T-helper 17 cell (primary cell): ENCODE data around the gene CDCP2. TPM values are rescaled to one million over a fixed set of nuclear protein-coding genes. Genes with fewer than 3 reads are reported as not detected.
"Not testable (repeated sequence)": the region's sequence is repeated elsewhere in the genome, so short reads cannot be mapped to it uniquely, and the experiment has no call there.

Source experiments
- ATAC-seq: fragments of 150-1000 bp; cut with Tn5 transposase; 2 replicates; pipeline ENCODE4 v1.10.0; 2021; ENCODE audit warnings: mild to moderate bottlenecking, moderate library complexity
- DNase-seq, 3 donors: peaks; one replicate each; pipeline versions ENCODE4 v3.0.0 to v3.0.0-alpha.2; 2020 to 2021
- H3K9me3 ChIP-seq: one replicate; pipeline ENCODE4 v1.7.0; 2013; ENCODE audit warnings: low read length, mild to moderate bottlenecking; ENCODE audit not compliant: control insufficient read depth, poor library complexity, severe bottlenecking
- H3K27ac Mint-ChIP-seq: one replicate; pipeline ENCODE4 v1.8.0; 2022; ENCODE audit warnings: mild to moderate bottlenecking, moderate library complexity, mixed read lengths
- H3K27me3 Mint-ChIP-seq: one replicate; pipeline ENCODE4 v1.8.0; 2022; ENCODE audit warnings: mixed read lengths
- H3K36me3 Mint-ChIP-seq: one replicate; pipeline ENCODE4 v1.8.0; 2022; ENCODE audit warnings: low read depth, mixed read lengths
- H3K4me1 Mint-ChIP-seq: one replicate; pipeline ENCODE4 v1.8.0; 2022; ENCODE audit warnings: mild to moderate bottlenecking, mixed read lengths
- H3K4me3 Mint-ChIP-seq: one replicate; pipeline ENCODE4 v1.8.0; 2022; ENCODE audit warnings: mild to moderate bottlenecking, moderate library complexity, mixed read lengths
- total RNA-seq, 4 donors: library from RNA in 2 of 4; stranded (reverse) in 2 of 4; gene quantifications; one replicate each; pipeline ENCODE4 v1.2.3 and lab custom pipeline; 2022 to 2026

The CDCP2 gene
- total RNA-seq, 2 donors from 2014 or later = not detected

DNA sequence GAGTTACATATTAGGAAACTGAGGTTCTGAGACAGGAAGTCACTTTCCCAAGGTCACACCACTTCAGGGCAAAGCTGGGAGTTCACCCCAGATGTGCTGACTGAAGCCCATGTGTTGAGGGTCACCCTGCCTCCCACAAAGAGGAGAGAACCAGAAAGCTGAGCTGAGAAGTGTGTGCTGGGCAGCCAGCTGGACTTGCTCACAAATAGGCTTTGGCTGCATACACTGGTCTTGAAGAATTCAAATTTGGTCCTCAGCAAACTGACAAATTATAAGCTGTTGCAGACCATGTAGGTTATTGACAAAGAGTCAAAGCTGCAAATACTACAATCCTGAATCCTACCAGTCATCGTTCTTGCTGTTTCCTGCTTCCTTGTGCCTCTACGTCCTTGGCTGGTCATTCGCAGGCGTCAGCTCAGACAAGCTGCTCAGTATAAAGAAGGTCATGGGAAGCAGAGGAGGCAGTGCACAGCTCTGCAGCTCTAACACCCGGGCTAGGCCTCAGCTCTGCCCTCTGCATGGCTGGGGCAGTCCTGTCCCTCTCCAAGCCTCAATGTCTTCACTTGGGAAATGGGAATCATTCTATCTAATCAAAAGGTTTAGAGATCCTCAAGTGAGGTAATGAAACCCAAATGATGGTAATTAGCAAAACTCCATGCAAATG, 40.0 kb downstream of the CDCP2 start:
- Mint-ChIP-seq H3K36me3 (no peaks in the 10 kb centered on the region), H3K27ac (no peak overlapping the region), H3K4me3 (no peak overlapping the region), H3K27me3 (no peaks in the 10 kb centered on the region), H3K4me1 (no peaks in the 10 kb centered on the region)
- DNase-seq = no peak
- ATAC-seq = no peak
- H3K9me3 ChIP-seq = no peaks in the 10 kb centered on the region

DNA sequence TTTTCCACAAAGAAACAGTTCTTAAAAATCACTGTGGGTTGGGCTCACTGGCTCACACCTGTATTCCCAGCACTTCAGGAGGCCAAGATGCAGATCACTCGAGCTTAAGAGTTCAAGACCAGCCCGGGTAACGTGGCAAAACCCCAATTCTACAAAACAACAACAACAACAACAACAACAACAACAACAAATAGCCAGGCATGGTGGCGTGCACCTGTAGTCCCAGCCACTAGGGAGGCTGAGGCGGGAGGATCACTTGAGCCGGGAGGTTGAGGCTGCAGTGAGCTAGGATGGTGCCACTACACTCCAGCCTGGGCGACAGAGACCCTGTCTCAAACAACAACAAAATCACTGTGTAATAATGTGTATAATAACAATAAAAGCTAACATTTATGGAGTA, 40.8 kb downstream of the CDCP2 start:
- Mint-ChIP-seq H3K27ac (no peak overlapping the region), H3K4me1 (no peaks in the 10 kb centered on the region)
- DNase-seq = no peak

DNA sequence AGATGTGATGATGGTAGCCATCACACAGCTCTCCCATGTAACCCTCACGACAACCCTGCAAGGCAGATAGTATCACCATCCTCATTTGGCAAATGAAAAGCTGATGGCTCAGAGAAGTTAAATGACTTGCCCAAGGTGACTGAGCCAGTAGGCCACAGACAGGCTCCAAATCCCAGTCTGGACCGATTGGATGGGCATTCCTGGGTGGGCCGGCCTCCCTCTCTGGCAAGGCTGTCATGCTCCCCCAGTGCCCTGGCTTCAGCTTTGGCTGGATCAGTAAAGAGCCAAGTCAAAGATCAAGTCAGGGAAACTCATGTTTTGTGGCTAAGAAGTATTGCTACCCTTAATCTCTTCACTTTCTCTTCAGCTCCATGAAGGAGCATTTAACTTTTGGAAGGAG, 41.2 kb downstream of the CDCP2 start:
- no peaks in the 10 kb centered on the region for H3K4me1 Mint-ChIP-seq
- H3K9me3 ChIP-seq = no peaks in the 10 kb centered on the region
- no peak for DNase-seq
- H3K27me3 Mint-ChIP-seq = no peaks in the 10 kb centered on the region
- no peaks in the 10 kb centered on the region for H3K36me3 Mint-ChIP-seq
- no peak overlapping the region for H3K27ac Mint-ChIP-seq
- no peak overlapping the region for H3K4me3 Mint-ChIP-seq
- ATAC-seq = no peak

More for the DNA sequence above, 40.8 kb downstream of the CDCP2 start:
- H3K9me3 ChIP-seq = no peaks in the 10 kb centered on the region
- Mint-ChIP-seq H3K36me3 (no peaks in the 10 kb centered on the region), H3K27me3 (no peaks in the 10 kb centered on the region), H3K4me3 (no peak overlapping the region)
- ATAC-seq = no peak

DNA sequence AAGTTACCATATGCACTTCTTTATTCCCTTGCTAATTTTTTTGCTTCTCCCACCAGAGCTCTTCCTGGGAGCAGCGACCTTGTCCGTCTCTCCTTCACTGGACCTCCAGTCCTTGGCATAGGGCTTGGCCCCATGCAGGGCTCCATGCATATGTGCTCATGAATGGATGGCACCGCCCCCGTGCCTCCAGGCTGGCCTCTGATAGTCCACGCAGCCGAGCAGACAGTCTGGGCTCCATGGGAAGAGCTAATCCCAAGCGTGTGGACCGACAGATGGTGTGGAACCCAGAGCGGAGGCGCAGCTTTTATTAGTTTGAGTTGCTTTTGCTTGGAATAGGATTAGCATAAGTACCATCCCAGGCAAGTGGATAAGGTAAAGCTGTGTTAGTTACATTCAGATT, 41.8 kb downstream of the CDCP2 start:
- ATAC-seq = no peak
- Mint-ChIP-seq H3K27ac (no peak overlapping the region), H3K36me3 (no peaks in the 10 kb centered on the region)

DNA sequence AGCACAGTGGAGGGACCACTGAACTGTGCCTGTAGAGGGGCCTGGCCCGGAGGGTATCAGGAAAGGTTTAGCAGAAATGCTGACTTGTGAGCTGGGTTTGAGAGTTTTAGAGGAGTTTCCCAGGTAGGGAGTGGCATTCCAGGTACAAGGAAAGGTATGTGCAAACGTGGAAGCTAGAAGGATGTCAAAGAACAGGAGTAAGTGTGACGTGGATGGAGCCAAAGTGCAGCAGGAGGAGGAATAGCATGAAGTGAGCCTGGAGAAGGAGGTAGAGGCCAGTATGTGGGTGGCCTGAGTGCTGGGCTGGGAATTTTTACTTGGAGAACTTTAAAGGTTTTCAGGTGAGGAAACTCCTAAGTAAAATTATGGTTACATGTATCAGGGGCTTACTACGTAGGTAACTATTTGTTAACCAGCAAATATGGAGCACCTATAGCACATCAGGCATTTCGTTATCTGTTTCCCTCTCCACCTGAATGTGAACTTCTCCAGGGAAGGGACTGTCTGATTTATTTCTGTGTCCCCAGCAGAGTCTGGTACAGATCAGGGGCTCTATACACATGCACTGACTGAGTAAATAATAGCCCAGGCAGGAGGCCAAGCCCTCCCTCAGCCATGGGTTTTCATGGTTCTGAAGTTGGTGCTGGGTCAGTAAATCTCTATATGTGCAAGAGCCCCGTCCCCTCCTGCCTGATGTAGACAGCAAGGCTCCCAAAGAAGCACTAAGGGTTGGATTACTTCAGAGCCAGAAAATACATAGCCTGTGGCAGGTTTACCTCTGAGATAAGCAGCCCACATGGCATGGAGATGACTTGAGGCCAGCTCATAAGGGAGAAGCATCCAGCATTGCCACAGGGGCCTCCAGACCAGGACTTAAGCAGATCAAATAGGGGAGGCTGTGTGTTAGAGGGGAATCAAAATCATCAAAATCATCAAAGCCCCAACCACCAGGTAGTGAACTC, 43.4 kb downstream of the CDCP2 start:
- H3K4me1 Mint-ChIP-seq = no peaks in the 10 kb centered on the region
- H3K9me3 ChIP-seq = no peaks in the 10 kb centered on the region
- DNase-seq = no peak
- ATAC-seq = no peak
- no peak overlapping the region for H3K4me3 Mint-ChIP-seq
- no peaks in the 10 kb centered on the region for H3K36me3 Mint-ChIP-seq
- H3K27me3 Mint-ChIP-seq = no peaks in the 10 kb centered on the region
- no peak overlapping the region for H3K27ac Mint-ChIP-seq

More for the DNA sequence above, 41.8 kb downstream of the CDCP2 start:
- no peak for DNase-seq
- H3K4me1 Mint-ChIP-seq = no peaks in the 10 kb centered on the region
- H3K27me3 Mint-ChIP-seq = no peaks in the 10 kb centered on the region
- H3K4me3 Mint-ChIP-seq = no peak overlapping the region
- H3K9me3 ChIP-seq = no peaks in the 10 kb centered on the region

DNA sequence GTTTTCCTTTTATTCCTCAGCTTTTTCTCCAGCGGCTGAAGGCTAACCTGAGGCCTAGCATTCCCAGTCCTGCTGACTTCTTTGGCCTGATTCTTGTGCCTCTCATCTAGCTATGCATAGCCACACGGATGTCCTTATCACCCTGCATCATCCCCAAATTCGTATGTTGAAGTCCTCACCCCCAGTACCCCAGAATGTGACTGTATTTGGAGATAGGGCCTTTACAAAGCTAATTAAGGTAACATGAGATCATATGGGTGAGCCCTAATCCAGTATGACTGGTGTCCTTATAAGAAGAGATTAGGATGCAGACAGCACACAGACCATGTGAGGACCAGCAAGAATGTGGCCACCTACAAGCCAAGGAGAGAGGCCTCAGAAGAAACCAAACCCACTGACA, 44.6 kb downstream of the CDCP2 start:
- no peaks in the 10 kb centered on the region for H3K4me1 Mint-ChIP-seq
- no peak overlapping the region for H3K27ac Mint-ChIP-seq

GRCh38 chr1:54107131-54107530, 45.7 kb downstream of the CDCP2 start:
- no peak overlapping the region for H3K27ac Mint-ChIP-seq
- DNase-seq = no peak
- H3K27me3 Mint-ChIP-seq = no peaks in the 10 kb centered on the region

More for the DNA sequence above, 44.6 kb downstream of the CDCP2 start:
- H3K9me3 ChIP-seq = no peaks in the 10 kb centered on the region
- no peak for ATAC-seq
- no peak overlapping the region for H3K4me3 Mint-ChIP-seq
- no peaks in the 10 kb centered on the region for H3K27me3 Mint-ChIP-seq
- no peaks in the 10 kb centered on the region for H3K36me3 Mint-ChIP-seq
- no peak for DNase-seq

DNA sequence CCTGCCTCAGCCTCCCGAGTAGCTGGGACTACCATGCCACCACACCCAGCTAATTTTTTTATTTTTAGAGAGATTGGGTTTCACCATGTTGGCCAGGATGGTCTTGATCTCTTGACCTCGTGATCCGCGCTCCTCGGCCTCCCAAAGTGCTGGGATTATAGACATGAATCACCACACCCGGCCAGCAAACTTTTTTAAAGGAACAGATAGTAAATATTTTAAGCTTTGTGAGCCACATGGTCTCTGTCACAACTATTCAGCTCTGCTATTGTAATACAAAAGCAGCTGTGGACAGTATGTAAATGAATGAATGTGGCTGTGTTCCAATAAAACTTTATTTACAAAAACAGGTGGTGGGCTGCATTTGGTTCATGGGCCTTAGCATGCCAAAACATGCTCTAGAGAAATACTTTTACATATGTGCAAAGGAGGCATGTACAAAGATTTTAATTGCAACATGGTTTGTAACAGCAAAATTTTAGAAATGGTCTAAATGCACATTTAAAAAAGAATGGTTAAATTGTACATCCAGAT, 47.0 kb downstream of the CDCP2 start:
- H3K27me3 Mint-ChIP-seq = no peaks in the 10 kb centered on the region
- H3K4me1 Mint-ChIP-seq = no peaks in the 10 kb centered on the region
- no peaks in the 10 kb centered on the region for H3K9me3 ChIP-seq
- peak overlapping the region; percentile 56 for H3K27ac Mint-ChIP-seq
- no peak overlapping the region for H3K4me3 Mint-ChIP-seq
- DNase-seq = no peak
- no peak for ATAC-seq
- H3K36me3 Mint-ChIP-seq = no peaks in the 10 kb centered on the region

More at GRCh38 chr1:54107131-54107530, 45.7 kb downstream of the CDCP2 start:
- ATAC-seq = no peak
- H3K36me3 Mint-ChIP-seq = no peaks in the 10 kb centered on the region
- no peaks in the 10 kb centered on the region for H3K4me1 Mint-ChIP-seq
- no peaks in the 10 kb centered on the region for H3K9me3 ChIP-seq
- no peak overlapping the region for H3K4me3 Mint-ChIP-seq

DNA sequence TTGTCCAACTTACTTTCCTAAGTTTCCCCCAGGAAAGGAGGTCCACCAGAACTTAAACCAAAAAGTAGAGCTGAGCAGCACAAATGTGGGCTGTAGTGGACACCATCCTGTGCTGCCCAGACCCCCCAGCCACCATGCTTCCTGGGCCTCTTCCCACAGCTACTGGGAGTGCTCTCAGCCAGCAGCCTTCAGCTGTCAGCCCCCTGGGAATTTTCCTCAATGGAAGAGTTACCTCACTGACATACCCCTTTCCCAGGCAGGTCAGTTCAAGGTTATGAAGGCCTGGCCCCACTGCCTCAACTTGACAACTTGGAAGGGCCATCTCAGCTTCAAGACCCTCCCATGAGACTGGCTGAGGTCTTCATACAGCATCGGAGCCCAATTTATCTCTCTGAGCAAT, 47.7 kb downstream of the CDCP2 start:
- Mint-ChIP-seq H3K4me1 (no peaks in the 10 kb centered on the region), H3K27ac (peak overlapping the region; percentile 56), H3K4me3 (no peak overlapping the region), H3K27me3 (no peaks in the 10 kb centered on the region), H3K36me3 (peaks cover 4% of the 10 kb centered on the region)
- no peaks in the 10 kb centered on the region for H3K9me3 ChIP-seq
- DNase-seq (no peak), ATAC-seq (no peak)

DNA sequence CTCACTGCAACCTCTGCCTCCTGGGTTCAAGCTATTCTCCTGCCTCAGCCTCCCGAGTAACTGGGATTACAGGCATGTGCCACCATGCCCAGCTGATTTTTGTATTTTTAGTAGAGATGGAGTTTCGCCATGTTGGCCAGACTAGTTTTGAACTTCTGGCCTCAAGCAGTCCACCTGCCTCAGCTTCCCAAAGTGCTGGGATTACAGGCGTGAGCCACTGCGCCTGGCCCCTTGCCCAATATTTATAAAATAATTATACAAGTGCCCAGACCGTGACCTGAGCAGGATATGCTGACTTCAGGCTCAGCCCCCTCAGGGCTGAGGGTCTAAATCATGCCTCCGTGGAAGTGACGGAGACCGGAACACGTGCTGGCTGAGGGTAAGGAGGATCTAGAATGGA, 48.2 kb downstream of the CDCP2 start:
- not testable (repeated sequence) for H3K36me3 Mint-ChIP-seq, H3K4me1 Mint-ChIP-seq, H3K4me3 Mint-ChIP-seq, H3K9me3 ChIP-seq, ATAC-seq, DNase-seq, H3K27ac Mint-ChIP-seq, H3K27me3 Mint-ChIP-seq

DNA sequence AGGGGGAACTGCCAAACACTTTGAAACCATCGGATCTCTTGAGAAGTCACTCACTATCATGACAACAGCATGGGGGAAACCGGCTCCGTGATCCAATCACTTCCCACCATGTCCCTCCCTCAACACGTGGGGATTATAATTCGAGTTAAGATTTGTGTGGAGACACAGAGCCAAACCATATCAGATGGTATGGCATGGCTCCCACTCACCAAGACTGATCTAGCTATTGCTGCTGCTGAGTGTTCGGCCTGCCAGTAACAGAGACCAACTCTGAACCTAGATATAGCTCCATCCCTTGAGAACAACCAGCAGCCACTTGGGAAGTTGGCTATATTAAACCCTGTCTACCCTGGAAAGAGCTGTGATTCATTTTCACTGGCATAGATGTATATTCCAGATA, 49.4 kb downstream of the CDCP2 start:
- H3K9me3 ChIP-seq = no peaks in the 10 kb centered on the region
- peaks cover 12% of the 10 kb centered on the region for H3K36me3 Mint-ChIP-seq
- ATAC-seq = no peak
- no peak for DNase-seq
- peaks cover 5% of the 10 kb centered on the region for H3K4me1 Mint-ChIP-seq
- H3K27me3 Mint-ChIP-seq = no peaks in the 10 kb centered on the region
- no peak overlapping the region for H3K27ac Mint-ChIP-seq
- no peak overlapping the region for H3K4me3 Mint-ChIP-seq

DNA sequence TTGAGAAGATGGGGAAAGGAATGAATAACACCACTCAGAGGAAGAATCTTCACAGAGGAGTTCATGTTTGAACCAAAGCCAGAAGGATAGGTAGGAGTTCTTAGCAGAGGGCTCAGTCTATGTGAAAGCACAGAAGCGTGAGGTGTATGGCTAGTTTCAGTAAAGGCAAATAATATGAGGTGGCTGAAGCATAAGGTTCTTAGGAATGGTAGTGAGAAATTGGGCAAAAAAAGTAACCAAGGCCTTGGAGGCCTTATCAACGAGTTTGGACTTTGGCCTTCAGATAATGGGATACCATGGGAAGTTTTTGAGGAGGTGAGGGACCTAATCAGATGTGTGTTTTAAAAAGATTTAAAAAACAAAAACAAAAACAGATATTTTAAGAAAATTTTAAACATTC, 52.3 kb downstream of the CDCP2 start:
- no peaks in the 10 kb centered on the region for H3K9me3 ChIP-seq
- peaks cover 18% of the 10 kb centered on the region for H3K36me3 Mint-ChIP-seq
- peak overlapping the region; percentile 32 for H3K27ac Mint-ChIP-seq
- H3K27me3 Mint-ChIP-seq = no peaks in the 10 kb centered on the region
- no peak for ATAC-seq
- peaks cover 7% of the 10 kb centered on the region for H3K4me1 Mint-ChIP-seq
- no peak for DNase-seq
- no peak overlapping the region for H3K4me3 Mint-ChIP-seq

DNA sequence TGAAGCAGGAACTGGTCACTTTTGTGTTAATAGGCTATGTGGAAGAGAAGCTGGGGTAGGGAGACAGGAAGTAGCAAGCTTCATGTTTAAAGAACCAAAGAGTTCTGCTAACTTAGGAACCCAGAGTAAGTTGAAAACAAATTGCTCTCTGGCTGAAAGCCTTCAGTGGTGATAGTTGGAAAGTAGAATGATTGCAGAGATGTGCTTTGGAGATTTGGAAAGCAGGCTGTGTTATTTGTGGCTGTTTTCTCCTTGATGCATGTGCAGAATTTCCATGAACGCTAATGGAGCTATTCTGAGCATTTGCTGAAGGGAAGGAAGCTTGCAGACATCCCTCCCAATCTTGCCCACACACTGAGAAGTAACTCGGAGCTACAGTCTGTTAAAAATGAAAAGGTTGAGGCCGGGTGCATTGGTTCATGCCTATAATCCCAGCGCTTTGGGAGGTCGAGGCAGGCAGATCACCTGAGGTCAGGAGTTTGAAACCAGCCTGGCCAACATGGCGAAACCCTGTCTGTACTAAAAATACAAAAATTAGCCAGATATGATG, 53.7 kb downstream of the CDCP2 start:
- Mint-ChIP-seq H3K27ac (no peak overlapping the region), H3K4me1 (peaks cover 7% of the 10 kb centered on the region), H3K36me3 (peaks cover 18% of the 10 kb centered on the region), H3K27me3 (no peaks in the 10 kb centered on the region), H3K4me3 (no peak overlapping the region)
- DNase-seq (no peak), ATAC-seq (no peak)
- no peaks in the 10 kb centered on the region for H3K9me3 ChIP-seq
